ENCODE results near the gene SLC16A10. TPM values are rescaled to one million over a fixed set of nuclear protein-coding genes. Genes with fewer than 3 reads are reported as not detected.

The SLC16A10 gene
- total and polyA plus RNA-seq, 2 of the 13 experiments (the other 11 are each of a cell fraction or from before 2014, with no cell fraction given) = 8.2 to 20.1 TPM

- no peaks in the 10 kb centered on the region for H3K27me3 ChIP-seq (ENCODE audit: control insufficient read depth in 1 of 2, insufficient read depth in 2 of 2, low read length in 2 of 2)
- no TSS peak for BruUV-seq (replicated peaks)
- H4K20me1 ChIP-seq (ENCODE audit: insufficient read depth, low read length) = no peaks in the 10 kb centered on the region
- H3K9ac ChIP-seq (ENCODE audit: insufficient read depth, low read depth, low read length) = no peak overlapping the region
- peaks cover 0 to 2% of the 10 kb centered on the region in 2 experiments; a peak in 1 of 5 replicates for H3K36me3 ChIP-seq (replicated peaks in 1 of 2; ENCODE audit: control insufficient read depth in 1 of 2, insufficient read depth in 2 of 2, low read length in 2 of 2)
- no peaks in the 10 kb centered on the region for H3K79me2 ChIP-seq (ENCODE audit: insufficient read depth, low read length)
- ATAC-seq = peak; percentile 94
- in situ Hi-C loops (cut with HindIII; ENCODE audit: extremely low pct_ligation_motif_present, low pct_unique_long_range_greater_than_20kb) (no loop called here), intact Hi-C loops (cut with micrococcal nuclease; ENCODE audit: unreplicated experiment) (no loop called here)
- peak; percentile 38 for DNase-seq (ENCODE audit: low spot score)
- no peak overlapping the region for H2AFZ ChIP-seq (ENCODE audit: low read length)
- no peak overlapping the region for H3K27ac ChIP-seq (ENCODE audit: extremely low read length, insufficient read depth, low read length)
- no peaks in the 10 kb centered on the region for H3K9me3 ChIP-seq (ENCODE audit: low read length)
- FAIRE-seq = peak; percentile 71
- peaks cover 19% of the 10 kb centered on the region for H3K4me1 ChIP-seq (ENCODE audit: insufficient read depth, low read length)
- no peak overlapping the region for H3K4me2 ChIP-seq (ENCODE audit: low read depth, low read length)
- CTCF ChIA-PET (ENCODE audit: low intra/inter-chr PET ratio, low total read pairs) = no interaction called here
- H3K4me3 ChIP-seq (replicated peaks in 1 of 3; ENCODE audit: insufficient read depth in 1 of 3, low read depth in 2 of 3, low read length in 3 of 3) = no peak overlapping the region
- POLR2A ChIA-PET = no interaction called here
- WGBS (ENCODE audit: low lambda C conversion rate) = 61% methylated on average over 2 of the region's 2 CpGs
- TF ChIP-seq MAFK (conservative IDR thresholded peaks at IDR 0.05 in 1 of 2, IDR thresholded peaks at IDR 0.05 in 1 of 2; ENCODE audit: low read length in 2 of 2) = 0 out of 4 replicates have a peak, but pooled peaks of 1 of the 2 experiments have one; percentile 2
- TF ChIP-seq NCOR1 (IDR thresholded peaks at IDR 0.05; ENCODE audit: borderline replicate concordance, low read length) = no peak
- peak; percentile 34; the same call in 1 of the 2 replicates for TF ChIP-seq FOXJ3 (CRISPR knock-in tag; IDR thresholded peaks at IDR 0.05; ENCODE audit: borderline replicate concordance)
- TF ChIP-seq HNF4A (CRISPR knock-in tag; IDR thresholded peaks at IDR 0.05) = peak; percentile 80
- no peak for TF ChIP-seq ZNF354B (CRISPR knock-in tag; IDR thresholded peaks at IDR 0.05)
- TF ChIP-seq TBL1XR1 (IDR thresholded peaks at IDR 0.05; ENCODE audit: borderline replicate concordance, low read length, partially characterized antibody) = no peak
- no peak for TF ChIP-seq TARDBP (CRISPR knock-in tag; IDR thresholded peaks at IDR 0.05)
- TF ChIP-seq HNF1B (CRISPR knock-in tag; IDR thresholded peaks at IDR 0.05) = no peak
- 0 out of 2 replicates have a peak, but pooled peaks have one; percentile 22 for TF ChIP-seq BCL6 (CRISPR knock-in tag; IDR thresholded peaks at IDR 0.05)
- TF ChIP-seq YEATS4 (CRISPR knock-in tag; IDR thresholded peaks at IDR 0.05; ENCODE audit: borderline replicate concordance) = 0 out of 2 replicates have a peak, but pooled peaks have one; percentile 12
- TF ChIP-seq KLF11 (CRISPR knock-in tag; IDR thresholded peaks at IDR 0.05) = no peak
- no peak for TF ChIP-seq ZNF747 (CRISPR knock-in tag; IDR thresholded peaks at IDR 0.05; ENCODE audit: borderline replicate concordance)
- no peak for TF ChIP-seq ZNF33B (CRISPR knock-in tag; IDR thresholded peaks at IDR 0.05)
- peak; percentile 92 for TF ChIP-seq CEBPB (IDR thresholded peaks at IDR 0.05; ENCODE audit: borderline replicate concordance, low read depth, low read length)
- TF ChIP-seq EEA1 (CRISPR knock-in tag; IDR thresholded peaks at IDR 0.05; ENCODE audit: borderline replicate concordance) = no peak
- TF ChIP-seq JUNB (CRISPR knock-in tag; IDR thresholded peaks at IDR 0.05; ENCODE audit: borderline replicate concordance) = no peak
- TF ChIP-seq SCMH1 (CRISPR knock-in tag; IDR thresholded peaks at IDR 0.05; ENCODE audit: borderline replicate concordance) = no peak
- peak; percentile 86 for TF ChIP-seq CEBPG (CRISPR knock-in tag; IDR thresholded peaks at IDR 0.05)
- TF ChIP-seq FOXM1 (CRISPR knock-in tag; IDR thresholded peaks at IDR 0.05) = no peak
- TF ChIP-seq ZNF746 (CRISPR knock-in tag; IDR thresholded peaks at IDR 0.05) = no peak
- no peak for TF ChIP-seq DNMT3B (CRISPR knock-in tag; conservative IDR thresholded peaks at IDR 0.05)
- no peak for TF ChIP-seq FOXP4 (CRISPR knock-in tag; IDR thresholded peaks at IDR 0.05)
- TF ChIP-seq CHCHD3 (CRISPR knock-in tag; IDR thresholded peaks at IDR 0.05) = no peak
These were observed 88.9 kb downstream of the SLC16A10 start for GRCh38 chr6:111176038-111176759.
